Prostate gland (tissue), 2 donors: ENCODE measurements around the gene ANKRD6.

Experiments
- POLR2A ChIP-seq: fragments of 450-650 bp; IDR thresholded peaks from one replicate; pipeline ENCODE4 v1.6.1; 2016; ENCODE audit warnings: antibody characterized with exemption, mild to moderate bottlenecking
- POLR2AphosphoS5 ChIP-seq: sonication (generic); formaldehyde crosslinking; IDR thresholded peaks from one replicate; pipeline ENCODE4 v1.6.1; 2017; ENCODE audit warnings: antibody characterized with exemption
- TF ChIP-seq, protein P1 (sequence below), 4 experiments: fragments of 200-600 bp in 2 of 4; fragments of 450-650 bp in 2 of 4; sonication (generic) in 2 of 4; IDR thresholded peaks; 1 replicate in 3 of 4; 2 replicates in 1 of 4; pipeline ENCODE4 v1.5.1; 2016 to 2019; ENCODE audit warnings: antibody characterized with exemption in 4 of 4, mild to moderate bottlenecking in 2 of 4, moderate library complexity in 2 of 4

DNA sequence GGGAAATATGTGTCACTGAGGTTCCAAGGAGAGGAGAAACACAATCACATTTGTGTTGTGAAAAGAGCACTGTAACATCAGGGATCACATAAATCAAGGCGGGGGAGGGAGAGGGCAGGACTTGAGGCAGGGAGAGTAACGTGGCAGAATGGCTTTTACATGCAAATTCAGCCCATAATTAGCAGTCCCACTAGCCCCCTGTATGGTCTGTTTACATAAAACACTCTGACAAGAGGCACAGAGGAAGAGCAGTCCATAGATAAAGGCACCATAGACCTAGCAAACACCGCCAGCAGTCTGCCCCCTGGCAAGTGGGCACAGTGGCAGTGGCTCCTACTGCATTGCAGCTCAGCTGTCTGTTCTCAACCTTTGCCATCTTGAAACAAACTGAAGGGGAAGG, 122.9 kb downstream of the ANKRD6 start:
- TF ChIP-seq, protein P1, sequence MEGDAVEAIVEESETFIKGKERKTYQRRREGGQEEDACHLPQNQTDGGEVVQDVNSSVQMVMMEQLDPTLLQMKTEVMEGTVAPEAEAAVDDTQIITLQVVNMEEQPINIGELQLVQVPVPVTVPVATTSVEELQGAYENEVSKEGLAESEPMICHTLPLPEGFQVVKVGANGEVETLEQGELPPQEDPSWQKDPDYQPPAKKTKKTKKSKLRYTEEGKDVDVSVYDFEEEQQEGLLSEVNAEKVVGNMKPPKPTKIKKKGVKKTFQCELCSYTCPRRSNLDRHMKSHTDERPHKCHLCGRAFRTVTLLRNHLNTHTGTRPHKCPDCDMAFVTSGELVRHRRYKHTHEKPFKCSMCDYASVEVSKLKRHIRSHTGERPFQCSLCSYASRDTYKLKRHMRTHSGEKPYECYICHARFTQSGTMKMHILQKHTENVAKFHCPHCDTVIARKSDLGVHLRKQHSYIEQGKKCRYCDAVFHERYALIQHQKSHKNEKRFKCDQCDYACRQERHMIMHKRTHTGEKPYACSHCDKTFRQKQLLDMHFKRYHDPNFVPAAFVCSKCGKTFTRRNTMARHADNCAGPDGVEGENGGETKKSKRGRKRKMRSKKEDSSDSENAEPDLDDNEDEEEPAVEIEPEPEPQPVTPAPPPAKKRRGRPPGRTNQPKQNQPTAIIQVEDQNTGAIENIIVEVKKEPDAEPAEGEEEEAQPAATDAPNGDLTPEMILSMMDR (IDR thresholded peaks at IDR 0.05) = no peak
- TF ChIP-seq POLR2A = no peak
- TF ChIP-seq POLR2AphosphoS5 = no peak
